HepG2 (cell line): Measurements from ENCODE around the gene PLIN5. TPM values are rescaled to one million over a fixed set of nuclear protein-coding genes. Genes with fewer than 3 reads are reported as not detected.

ENCODE experiments used
- CEBPG ChIP-seq: IDR thresholded peaks from 2 replicates; pipeline ENCODE4 v1.6.1; 2016
- HOXA9 ChIP-seq: sonication (generic); formaldehyde crosslinking; IDR thresholded peaks from 2 replicates; pipeline ENCODE4 v1.8.1; 2022; ENCODE audit warnings: missing genetic modification reagents, mild to moderate bottlenecking, moderate library complexity, borderline replicate concordance
- MZF1 ChIP-seq: sonication (generic); formaldehyde crosslinking; IDR thresholded peaks from 2 replicates; pipeline ENCODE4 v1.8.1; 2023; ENCODE audit warnings: mild to moderate bottlenecking, missing genetic modification reagents, borderline replicate concordance
- NFKB2 ChIP-seq: sonication (generic); formaldehyde crosslinking; IDR thresholded peaks from 2 replicates; pipeline ENCODE4 v1.4.0; 2020; ENCODE audit warnings: missing genetic modification reagents, borderline replicate concordance
- NFRKB ChIP-seq: fragments of 450-650 bp; IDR thresholded peaks from 2 replicates; pipeline ENCODE4 v1.6.1; 2017
- PCBP2 ChIP-seq: fragments of 200-400 bp; formaldehyde crosslinking; optimal IDR thresholded peaks from 2 replicates; pipeline ENCODE3; 2018; ENCODE audit warnings: low read length, low read depth; ENCODE audit not compliant: poor library complexity, severe bottlenecking
- RFXAP ChIP-seq: sonication (generic); formaldehyde crosslinking; IDR thresholded peaks from 2 replicates; pipeline ENCODE4 v1.4.0; 2020; ENCODE audit warnings: missing genetic modification reagents, borderline replicate concordance
- SNAI1 ChIP-seq: sonication (generic); formaldehyde crosslinking; IDR thresholded peaks from 2 replicates; pipeline ENCODE4 v1.5.0; 2020; ENCODE audit warnings: mild to moderate bottlenecking, missing genetic modification reagents, borderline replicate concordance
- SP140L ChIP-seq: sonication (generic); formaldehyde crosslinking; IDR thresholded peaks from 2 replicates; pipeline ENCODE4 v1.4.0; 2020; ENCODE audit warnings: missing genetic modification reagents, borderline replicate concordance
- STAT5B ChIP-seq: sonication (generic); formaldehyde crosslinking; IDR thresholded peaks from 2 replicates; pipeline ENCODE4 v1.4.0; 2020; ENCODE audit warnings: missing genetic modification reagents
- ZBTB7A ChIP-seq: sonication (generic); formaldehyde crosslinking; IDR thresholded peaks from 2 replicates; pipeline ENCODE4 v1.8.0; 2022; ENCODE audit warnings: mild to moderate bottlenecking, missing genetic modification reagents
- ZC3H13 ChIP-seq: sonication (generic); formaldehyde crosslinking; IDR thresholded peaks from 2 replicates; pipeline ENCODE4 v1.8.1; 2023; ENCODE audit warnings: mild to moderate bottlenecking, missing genetic modification reagents, moderate library complexity
- ZFP1 ChIP-seq: IDR thresholded peaks from 2 replicates; pipeline ENCODE4 v1.6.1; 2016
- ZFP36 ChIP-seq: fragments of 150-350 bp; IDR thresholded peaks from 2 replicates; pipeline ENCODE4 v1.6.1; 2018; ENCODE audit warnings: borderline replicate concordance, low read length, low read depth; ENCODE audit not compliant: partially characterized antibody
- ZNF296 ChIP-seq: sonication (generic); formaldehyde crosslinking; conservative IDR thresholded peaks from 2 replicates; pipeline ENCODE4 v1.5.0; 2020; ENCODE audit warnings: mild to moderate bottlenecking, missing genetic modification reagents
- ZNF724P ChIP-seq: sonication (generic); formaldehyde crosslinking; IDR thresholded peaks from 2 replicates; pipeline ENCODE4 v1.8.0; 2022; ENCODE audit warnings: missing genetic modification reagents, borderline replicate concordance
- ZNF780A ChIP-seq: sonication (generic); formaldehyde crosslinking; IDR thresholded peaks from 2 replicates; pipeline ENCODE4 v1.8.0; 2022; ENCODE audit warnings: mild to moderate bottlenecking, missing genetic modification reagents, moderate library complexity
- ZSCAN20 ChIP-seq: sonication (generic); formaldehyde crosslinking; IDR thresholded peaks from 2 replicates; pipeline ENCODE4 v1.4.0; 2020; ENCODE audit warnings: missing genetic modification reagents, mild to moderate bottlenecking, borderline replicate concordance
- polyA plus RNA-seq, 8 experiments: library from polyadenylated mRNA; depleted of rRNA in 3 of 8; stranded (reverse) in 7 of 8; unstranded in 1 of 8; fragments of >200 nt; fragmentation: Illumina TruSeq in 4 of 8; extraction: Trizol in 4 of 8; gene quantifications; 2 replicates each; pipeline versions ENCODE4 v1.2.1 to v1.2.3, GENCODE V29; 2011 to 2016; ENCODE audit warnings: low read depth in 4 of 8, missing spikeins in 1 of 8, mixed read lengths in 1 of 8; ENCODE audit not compliant: insufficient read depth in 1 of 8
- total RNA-seq, 5 experiments: library from RNA; depleted of rRNA; stranded (reverse); fragments of >200 nt; fragmentation: Illumina TruSeq; extraction: Trizol; gene quantifications; 2 replicates each; pipeline ENCODE4 v1.2.3, GENCODE V29; 2016; ENCODE audit warnings: low read depth in 1 of 5
- TF ChIP-seq, protein P1 (sequence below), 2 experiments: fragments of 450-650 bp in 1 of 2; sonication (generic) in 1 of 2; formaldehyde crosslinking; IDR thresholded peaks; 2 replicates each; pipeline versions ENCODE4 v1.5.0 to v1.8.0; 2020 to 2022; ENCODE audit warnings: mild to moderate bottlenecking in 1 of 2, missing genetic modification reagents in 1 of 2
- TF ChIP-seq, protein P2 (sequence below): sonication (generic); formaldehyde crosslinking; IDR thresholded peaks from 2 replicates; pipeline ENCODE4 v1.5.1; 2020; ENCODE audit warnings: missing genetic modification reagents, mild to moderate bottlenecking, borderline replicate concordance
- TF ChIP-seq, protein P3 (sequence below): sonication (generic); formaldehyde crosslinking; IDR thresholded peaks from 2 replicates; pipeline ENCODE4 v1.4.0; 2020; ENCODE audit warnings: mild to moderate bottlenecking, missing genetic modification reagents
- TF ChIP-seq, protein P4 (sequence below): sonication (generic); formaldehyde crosslinking; IDR thresholded peaks from 2 replicates; pipeline ENCODE4 v1.8.0; 2022; ENCODE audit warnings: missing genetic modification reagents, mild to moderate bottlenecking, borderline replicate concordance
- TF ChIP-seq, protein P5 (sequence below): sonication (generic); formaldehyde crosslinking; IDR thresholded peaks from 2 replicates; pipeline ENCODE4 v1.5.0; 2020; ENCODE audit warnings: mild to moderate bottlenecking, missing genetic modification reagents

Gene PLIN5
- total and polyA plus RNA-seq, 2 of the 13 experiments (the other 11 are each of a cell fraction or from before 2014, with no cell fraction given) = 1.8 to 4.8 TPM

DNA sequence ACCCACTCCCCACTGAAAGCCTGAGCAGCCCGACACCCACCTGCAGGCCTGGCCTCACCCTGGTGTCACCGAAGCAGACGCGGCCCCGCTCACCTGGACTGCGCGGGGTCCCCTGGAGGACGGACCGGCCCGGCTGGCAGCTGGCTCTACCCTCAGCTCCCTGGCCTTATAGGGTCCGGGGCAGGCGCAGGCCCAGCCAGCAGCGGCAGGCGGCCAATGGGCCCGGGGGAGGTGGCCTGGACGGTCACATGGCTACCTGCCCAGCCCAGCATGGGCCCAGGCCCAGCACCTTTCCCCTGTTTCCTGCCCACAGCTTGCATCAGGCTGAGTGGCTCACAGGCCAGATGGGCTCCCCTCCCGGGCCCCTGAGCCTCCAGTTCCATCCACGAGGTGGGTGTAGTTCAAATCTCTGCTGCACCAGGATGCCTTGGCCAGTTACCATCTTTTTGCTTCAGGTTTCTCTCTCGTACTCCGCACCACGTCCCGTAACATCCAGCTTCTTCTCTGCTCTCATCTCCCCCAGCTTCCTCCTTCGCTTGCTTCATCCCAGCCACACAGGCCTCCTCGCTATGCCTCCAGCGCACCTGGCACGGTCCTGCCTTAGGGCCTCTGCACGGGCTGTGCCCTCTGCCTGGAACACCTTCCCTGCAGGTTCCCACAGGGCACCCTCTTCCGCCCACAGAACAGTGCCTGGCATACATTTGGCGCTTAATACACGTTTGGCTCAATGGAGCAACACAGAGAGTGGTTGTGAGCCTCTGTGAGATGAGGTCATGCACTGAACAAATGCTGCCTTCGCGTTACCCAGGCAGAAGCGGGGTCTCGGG lies 16.5 kb downstream of the PLIN5 start, which contains the start of gene PLIN4 (continued):
- no peak for TF ChIP-seq ZC3H13 (CRISPR knock-in tag)
- TF ChIP-seq RFXAP = no peak
- no peak for TF ChIP-seq SNAI1 (CRISPR knock-in tag)
- no peak for TF ChIP-seq SP140L (CRISPR knock-in tag)
- no peak for TF ChIP-seq STAT5B
- TF ChIP-seq ZFP36 = no peak
- TF ChIP-seq MZF1 (CRISPR knock-in tag) = no peak
- no peak for TF ChIP-seq ZFP1
- TF ChIP-seq ZNF724P (CRISPR knock-in tag) = no peak
- TF ChIP-seq, protein P1, sequence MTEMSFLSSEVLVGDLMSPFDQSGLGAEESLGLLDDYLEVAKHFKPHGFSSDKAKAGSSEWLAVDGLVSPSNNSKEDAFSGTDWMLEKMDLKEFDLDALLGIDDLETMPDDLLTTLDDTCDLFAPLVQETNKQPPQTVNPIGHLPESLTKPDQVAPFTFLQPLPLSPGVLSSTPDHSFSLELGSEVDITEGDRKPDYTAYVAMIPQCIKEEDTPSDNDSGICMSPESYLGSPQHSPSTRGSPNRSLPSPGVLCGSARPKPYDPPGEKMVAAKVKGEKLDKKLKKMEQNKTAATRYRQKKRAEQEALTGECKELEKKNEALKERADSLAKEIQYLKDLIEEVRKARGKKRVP (CRISPR knock-in tag; IDR thresholded peaks at IDR 0.05) = peak in 1 of 2 experiments; percentile 86; a peak in 2 of 4 replicates
- no peak for TF ChIP-seq PCBP2
- peak; percentile 66 for TF ChIP-seq CEBPG (CRISPR knock-in tag)
- TF ChIP-seq, protein P2, sequence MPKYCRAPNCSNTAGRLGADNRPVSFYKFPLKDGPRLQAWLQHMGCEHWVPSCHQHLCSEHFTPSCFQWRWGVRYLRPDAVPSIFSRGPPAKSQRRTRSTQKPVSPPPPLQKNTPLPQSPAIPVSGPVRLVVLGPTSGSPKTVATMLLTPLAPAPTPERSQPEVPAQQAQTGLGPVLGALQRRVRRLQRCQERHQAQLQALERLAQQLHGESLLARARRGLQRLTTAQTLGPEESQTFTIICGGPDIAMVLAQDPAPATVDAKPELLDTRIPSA (CRISPR knock-in tag) = no peak
- no peak for TF ChIP-seq NFKB2 (CRISPR knock-in tag)
- TF ChIP-seq, protein P3, sequence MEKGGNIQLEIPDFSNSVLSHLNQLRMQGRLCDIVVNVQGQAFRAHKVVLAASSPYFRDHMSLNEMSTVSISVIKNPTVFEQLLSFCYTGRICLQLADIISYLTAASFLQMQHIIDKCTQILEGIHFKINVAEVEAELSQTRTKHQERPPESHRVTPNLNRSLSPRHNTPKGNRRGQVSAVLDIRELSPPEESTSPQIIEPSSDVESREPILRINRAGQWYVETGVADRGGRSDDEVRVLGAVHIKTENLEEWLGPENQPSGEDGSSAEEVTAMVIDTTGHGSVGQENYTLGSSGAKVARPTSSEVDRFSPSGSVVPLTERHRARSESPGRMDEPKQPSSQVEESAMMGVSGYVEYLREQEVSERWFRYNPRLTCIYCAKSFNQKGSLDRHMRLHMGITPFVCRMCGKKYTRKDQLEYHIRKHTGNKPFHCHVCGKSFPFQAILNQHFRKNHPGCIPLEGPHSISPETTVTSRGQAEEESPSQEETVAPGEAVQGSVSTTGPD (CRISPR knock-in tag) = no peak
- TF ChIP-seq ZNF296 (CRISPR knock-in tag) = no peak
- no peak for TF ChIP-seq HOXA9
- no peak for TF ChIP-seq ZSCAN20
- TF ChIP-seq ZBTB7A (CRISPR knock-in tag) = peak; percentile 32; the same call in 1 of the 2 replicates
- TF ChIP-seq, protein P4, sequence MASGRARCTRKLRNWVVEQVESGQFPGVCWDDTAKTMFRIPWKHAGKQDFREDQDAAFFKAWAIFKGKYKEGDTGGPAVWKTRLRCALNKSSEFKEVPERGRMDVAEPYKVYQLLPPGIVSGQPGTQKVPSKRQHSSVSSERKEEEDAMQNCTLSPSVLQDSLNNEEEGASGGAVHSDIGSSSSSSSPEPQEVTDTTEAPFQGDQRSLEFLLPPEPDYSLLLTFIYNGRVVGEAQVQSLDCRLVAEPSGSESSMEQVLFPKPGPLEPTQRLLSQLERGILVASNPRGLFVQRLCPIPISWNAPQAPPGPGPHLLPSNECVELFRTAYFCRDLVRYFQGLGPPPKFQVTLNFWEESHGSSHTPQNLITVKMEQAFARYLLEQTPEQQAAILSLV = no peak
- TF ChIP-seq, protein P5, sequence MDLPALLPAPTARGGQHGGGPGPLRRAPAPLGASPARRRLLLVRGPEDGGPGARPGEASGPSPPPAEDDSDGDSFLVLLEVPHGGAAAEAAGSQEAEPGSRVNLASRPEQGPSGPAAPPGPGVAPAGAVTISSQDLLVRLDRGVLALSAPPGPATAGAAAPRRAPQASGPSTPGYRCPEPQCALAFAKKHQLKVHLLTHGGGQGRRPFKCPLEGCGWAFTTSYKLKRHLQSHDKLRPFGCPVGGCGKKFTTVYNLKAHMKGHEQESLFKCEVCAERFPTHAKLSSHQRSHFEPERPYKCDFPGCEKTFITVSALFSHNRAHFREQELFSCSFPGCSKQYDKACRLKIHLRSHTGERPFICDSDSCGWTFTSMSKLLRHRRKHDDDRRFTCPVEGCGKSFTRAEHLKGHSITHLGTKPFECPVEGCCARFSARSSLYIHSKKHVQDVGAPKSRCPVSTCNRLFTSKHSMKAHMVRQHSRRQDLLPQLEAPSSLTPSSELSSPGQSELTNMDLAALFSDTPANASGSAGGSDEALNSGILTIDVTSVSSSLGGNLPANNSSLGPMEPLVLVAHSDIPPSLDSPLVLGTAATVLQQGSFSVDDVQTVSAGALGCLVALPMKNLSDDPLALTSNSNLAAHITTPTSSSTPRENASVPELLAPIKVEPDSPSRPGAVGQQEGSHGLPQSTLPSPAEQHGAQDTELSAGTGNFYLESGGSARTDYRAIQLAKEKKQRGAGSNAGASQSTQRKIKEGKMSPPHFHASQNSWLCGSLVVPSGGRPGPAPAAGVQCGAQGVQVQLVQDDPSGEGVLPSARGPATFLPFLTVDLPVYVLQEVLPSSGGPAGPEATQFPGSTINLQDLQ (CRISPR knock-in tag) = no peak
- no peak for TF ChIP-seq ZNF780A (CRISPR knock-in tag)
- TF ChIP-seq NFRKB = no peak
